SK-N-SH treated with all-trans-retinoic acid at 6 μM for 48 hours (cell line): ENCODE data around the gene PIK3CD.
A peak's percentile ranks its signal among the peaks of the same experiment; 100 is the strongest.

ENCODE experiments used
- ATAC-seq: fragments of 200-7000 bp; cut with Tn5 transposase; 3 replicates; pipeline ENCODE4 v1.9.1; 2020; ENCODE audit warnings: mild to moderate bottlenecking, moderate library complexity
- ARNTL ChIP-seq: fragments of 450-650 bp; formaldehyde crosslinking; IDR thresholded peaks from 2 replicates; pipeline ENCODE4 v1.5.0; 2020; ENCODE audit warnings: low read depth, mild to moderate bottlenecking, moderate library complexity, borderline replicate concordance
- BACH2 ChIP-seq: fragments of 250-450 bp; sonication (Bioruptor Pico); IDR thresholded peaks from 2 replicates; pipeline ENCODE4 v1.9.0; 2021; ENCODE audit warnings: mild to moderate bottlenecking, borderline replicate concordance
- CREB5 ChIP-seq: fragments of 250-450 bp; sonication (Bioruptor Pico); IDR thresholded peaks from 2 replicates; pipeline ENCODE4 v1.5.1; 2020; ENCODE audit warnings: low read depth, mild to moderate bottlenecking, moderate library complexity
- CSDC2 ChIP-seq: fragments of 250-450 bp; sonication (Bioruptor Pico); IDR thresholded peaks from 2 replicates; pipeline ENCODE4 v1.5.0; 2020; ENCODE audit warnings: mild to moderate bottlenecking, moderate library complexity
- CSRNP3 ChIP-seq: fragments of 250-450 bp; sonication (Bioruptor Pico); IDR thresholded peaks from 2 replicates; pipeline ENCODE4 v1.5.1; 2021; ENCODE audit warnings: mild to moderate bottlenecking, moderate library complexity
- ESRRG ChIP-seq: fragments of 250-450 bp; sonication (Bioruptor Pico); IDR thresholded peaks from 2 replicates; pipeline ENCODE4 v1.6.1; 2021; ENCODE audit warnings: mild to moderate bottlenecking
- GLIS3 ChIP-seq: fragments of 250-450 bp; sonication (Bioruptor Pico); IDR thresholded peaks from 2 replicates; pipeline ENCODE4 v1.5.0; 2020; ENCODE audit warnings: mild to moderate bottlenecking, moderate library complexity
- ISL1 ChIP-seq: fragments of 250-450 bp; sonication (Bioruptor Pico); IDR thresholded peaks from 2 replicates; pipeline ENCODE4 v2.1.2; 2022; ENCODE audit warnings: mild to moderate bottlenecking, moderate library complexity
- PATZ1 ChIP-seq: fragments of 250-450 bp; sonication (Bioruptor Pico); IDR thresholded peaks from 2 replicates; pipeline ENCODE4 v1.8.0; 2020; ENCODE audit warnings: mild to moderate bottlenecking, moderate library complexity, borderline replicate concordance
- POU6F1 ChIP-seq: fragments of 250-450 bp; sonication (Bioruptor Pico); IDR thresholded peaks from 2 replicates; pipeline ENCODE4 v1.8.0; 2021; ENCODE audit warnings: low read depth, mild to moderate bottlenecking, moderate library complexity, borderline replicate concordance
- PPARA ChIP-seq: fragments of 250-450 bp; sonication (Bioruptor Pico); IDR thresholded peaks from 2 replicates; pipeline ENCODE4 v1.5.0; 2020; ENCODE audit warnings: mild to moderate bottlenecking, borderline replicate concordance
- RARB ChIP-seq: fragments of 250-450 bp; sonication (Bioruptor Pico); IDR thresholded peaks from 2 replicates; pipeline ENCODE4 v1.8.0; 2021; ENCODE audit warnings: mild to moderate bottlenecking, moderate library complexity
- SNAI2 ChIP-seq: fragments of 250-450 bp; sonication (Bioruptor Pico); IDR thresholded peaks from 2 replicates; pipeline ENCODE4 v1.5.0; 2020; ENCODE audit warnings: mild to moderate bottlenecking, moderate library complexity
- TCF4 ChIP-seq: fragments of 250-450 bp; sonication (Bioruptor Pico); IDR thresholded peaks from 2 replicates; pipeline ENCODE4 v1.8.0; 2021; ENCODE audit warnings: mild to moderate bottlenecking, moderate library complexity, borderline replicate concordance
- TOX ChIP-seq: fragments of 250-450 bp; sonication (Bioruptor Pico); IDR thresholded peaks from 2 replicates; pipeline ENCODE4 v1.8.0; 2021; ENCODE audit warnings: mild to moderate bottlenecking, moderate library complexity, borderline replicate concordance
- TSHZ2 ChIP-seq: fragments of 250-450 bp; sonication (Bioruptor Pico); IDR thresholded peaks from 2 replicates; pipeline ENCODE4 v1.5.0; 2020; ENCODE audit warnings: mild to moderate bottlenecking, moderate library complexity
- ZFP3 ChIP-seq: fragments of 250-450 bp; sonication (Bioruptor Pico); IDR thresholded peaks from 2 replicates; pipeline ENCODE4 v1.5.0; 2020; ENCODE audit warnings: mild to moderate bottlenecking, moderate library complexity
- ZFP30 ChIP-seq: fragments of 450-650 bp; formaldehyde crosslinking; IDR thresholded peaks from 2 replicates; pipeline ENCODE4 v1.5.0; 2022; ENCODE audit warnings: mild to moderate bottlenecking, moderate library complexity
- ZNF565 ChIP-seq: fragments of 450-650 bp; formaldehyde crosslinking; conservative IDR thresholded peaks from 2 replicates; pipeline ENCODE4 v1.5.0; 2020; ENCODE audit warnings: low read depth, mild to moderate bottlenecking, moderate library complexity
- ZNF70 ChIP-seq: fragments of 450-650 bp; formaldehyde crosslinking; IDR thresholded peaks from 2 replicates; pipeline ENCODE4 v1.5.0; 2020; ENCODE audit warnings: mild to moderate bottlenecking, moderate library complexity
- ZNF8 ChIP-seq: fragments of 450-650 bp; formaldehyde crosslinking; IDR thresholded peaks from 2 replicates; pipeline ENCODE4 v1.5.0; 2020; ENCODE audit warnings: mild to moderate bottlenecking, moderate library complexity

PIK3CD gene

GRCh38 chr1:9684801-9685200 lies 33.3 kb downstream of the PIK3CD start:
- TF ChIP-seq ZNF70 (CRISPR knock-in tag) = no peak
- TF ChIP-seq ESRRG (CRISPR knock-in tag) = no peak
- TF ChIP-seq ISL1 (CRISPR knock-in tag) = no peak
- no peak for TF ChIP-seq ZNF8 (CRISPR knock-in tag)
- TF ChIP-seq CSDC2 (CRISPR knock-in tag) = no peak
- ATAC-seq = no peak

- ATAC-seq = peak; percentile 68
- TF ChIP-seq ZFP3 (CRISPR knock-in tag) (no peak), PATZ1 (CRISPR knock-in tag) (peak; percentile 47; the same call in 1 of the 2 replicates)
- TF ChIP-seq, all 23 proteins: peak for 1
Measured at GRCh38 chr1:9687120-9687873, 35.8 kb downstream of the PIK3CD start.

- TF ChIP-seq TSHZ2 (CRISPR knock-in tag) (no peak), POU6F1 (CRISPR knock-in tag) (no peak), ARNTL (no peak), BACH2 (CRISPR knock-in tag) (no peak), CSRNP3 (no peak), GLIS3 (CRISPR knock-in tag) (no peak), ZNF70 (CRISPR knock-in tag) (no peak), ISL1 (CRISPR knock-in tag) (no peak), CSDC2 (CRISPR knock-in tag) (no peak), ZFP3 (CRISPR knock-in tag) (no peak), PATZ1 (CRISPR knock-in tag) (no peak), ZNF8 (CRISPR knock-in tag) (no peak), ZNF565 (CRISPR knock-in tag) (no peak), PPARA (no peak), RARB (no peak), TCF4 (CRISPR knock-in tag) (no peak), CREB5 (no peak), SNAI2 (CRISPR knock-in tag) (no peak), TOX (CRISPR knock-in tag) (no peak), ZFP30 (CRISPR knock-in tag) (no peak)
- ATAC-seq = peak; percentile 67
Measured at GRCh38 chr1:9687874-9688582, 36.5 kb downstream of the PIK3CD start.
